Neural progenitor cell (in vitro differentiated cells): Measurements from ENCODE around the gene SRGAP2C. TPM values are rescaled to one million over a fixed set of nuclear protein-coding genes. Genes with fewer than 3 reads are reported as not detected.
"Not testable (repeated sequence)": the region's sequence is repeated elsewhere in the genome, so short reads cannot be mapped to it uniquely, and the experiment has no call there.

Source experiments
- DNase-seq: peaks from one replicate; pipeline ENCODE4 v3.0.0-alpha.2; 2016; ENCODE audit warnings: low spot score
- H2AFZ ChIP-seq: fragments of 200-600 bp; sonication (generic); replicated peaks from 2 replicates; pipeline ENCODE4 v1.6.1; 2016; ENCODE audit warnings: antibody characterized with exemption
- H3F3A ChIP-seq: fragments of 200-600 bp; sonication (generic); 2 replicates; pipeline ENCODE4 v1.6.1; 2016; ENCODE audit warnings: antibody characterized with exemption, low read depth
- H3K27ac ChIP-seq: fragments of 200-600 bp; sonication (generic); 2 replicates; pipeline ENCODE4 v1.5.1; 2016; ENCODE audit warnings: mild to moderate bottlenecking
- H3K27me3 ChIP-seq: fragments of 200-600 bp; sonication (generic); 2 replicates; pipeline ENCODE4 v1.6.1; 2016; ENCODE audit warnings: mild to moderate bottlenecking, moderate library complexity
- H3K36me3 ChIP-seq: fragments of 200-600 bp; sonication (generic); 2 replicates; pipeline ENCODE4 v1.5.1; 2016
- H3K4me1 ChIP-seq: fragments of 200-600 bp; sonication (generic); 2 replicates; pipeline ENCODE4 v1.6.1; 2016; ENCODE audit warnings: mixed run types
- H3K4me2 ChIP-seq: fragments of 200-600 bp; sonication (generic); 2 replicates; pipeline ENCODE4 v1.6.1; 2016
- H3K4me3 ChIP-seq: fragments of 200-600 bp; sonication (generic); 2 replicates; pipeline ENCODE4 v1.5.1; 2016
- H3K79me2 ChIP-seq: fragments of 200-600 bp; sonication (generic); 2 replicates; pipeline ENCODE4 v1.6.1; 2016; ENCODE audit warnings: low read depth
- H3K9ac ChIP-seq: fragments of 200-600 bp; sonication (generic); 2 replicates; pipeline ENCODE4 v1.6.1; 2016
- H3K9me3 ChIP-seq: fragments of 200-600 bp; sonication (generic); 2 replicates; pipeline ENCODE4 v1.5.1; 2016; ENCODE audit warnings: low read depth
- H4K20me1 ChIP-seq: fragments of 200-600 bp; sonication (generic); 2 replicates; pipeline ENCODE4 v1.6.1; 2016; ENCODE audit warnings: low read depth
- H3K27ac Mint-ChIP-seq: 3 replicates; pipeline ENCODE4 v1.8.0; 2021; ENCODE audit warnings: mixed read lengths
- H3K27me3 Mint-ChIP-seq: 2 replicates; pipeline ENCODE4 v1.8.0; 2022; ENCODE audit warnings: low read depth, mild to moderate bottlenecking, inconsistent platforms, moderate library complexity, mixed read lengths; ENCODE audit not compliant: insufficient read depth
- H3K36me3 Mint-ChIP-seq: 3 replicates; pipeline ENCODE4 v1.8.0; 2021; ENCODE audit warnings: mixed read lengths
- H3K4me1 Mint-ChIP-seq: 3 replicates; pipeline ENCODE4 v1.8.0; 2021; ENCODE audit warnings: mixed read lengths
- H3K4me3 Mint-ChIP-seq: 3 replicates; pipeline ENCODE4 v1.8.0; 2021; ENCODE audit warnings: mild to moderate bottlenecking, moderate library complexity, mixed read lengths
- H3K9me3 Mint-ChIP-seq: 3 replicates; pipeline ENCODE4 v1.8.0; 2020; ENCODE audit warnings: mixed read lengths
- total RNA-seq: library from RNA; depleted of rRNA; stranded (reverse); fragments of >200 nt; gene quantifications from 2 replicates; pipeline ENCODE4 v1.2.3, GENCODE V29; 2015; ENCODE audit warnings: low replicate concordance

SRGAP2C gene
- 20.4 and 26.8 TPM in 2 replicates for total RNA-seq

GRCh38 chr1:121184290-121185127 is at the start of gene SRGAP2C, which contains the start of gene FAM72B:
Gene SRGAP2C (plus strand): TSS chr1:121184975. CDS start chr1:121187447, 2,472 bp downstream.
Gene FAM72B (minus strand): TSS chr1:121184340. CDS start chr1:121183489, 851 bp downstream.
- peak within 1 kb of the TSS; percentile 63 for H3K4me3 ChIP-seq
- H3K27me3 Mint-ChIP-seq, H2AFZ ChIP-seq, H3K9ac ChIP-seq, H3K4me1 Mint-ChIP-seq, H4K20me1 ChIP-seq, H3K9me3 Mint-ChIP-seq, H3K79me2 ChIP-seq, H3K27me3 ChIP-seq, H3K4me1 ChIP-seq, H3K36me3 ChIP-seq, H3K9me3 ChIP-seq, H3F3A ChIP-seq, H3K36me3 Mint-ChIP-seq: not testable (repeated sequence)
- DNase-seq, result peak; percentile 99
- peak within 1 kb of the TSS; percentile 93 for H3K4me3 Mint-ChIP-seq
- peak within 1 kb of the TSS; percentile 82 for H3K27ac Mint-ChIP-seq
- peak within 1 kb of the TSS; percentile 80 for H3K4me2 ChIP-seq
- H3K27ac ChIP-seq, result peak within 1 kb of the TSS; percentile 74

- H3K4me3 Mint-ChIP-seq, result not testable (repeated sequence)
Observed at GRCh38 chr1:121140393-121140792, 44.4 kb upstream of the SRGAP2C start.

GRCh38 chr1:121148489-121149190 is 36.1 kb upstream of the SRGAP2C start:
- H3K27me3 Mint-ChIP-seq, H3K4me3 ChIP-seq, H3K36me3 Mint-ChIP-seq, H3K9ac ChIP-seq, H3K9me3 Mint-ChIP-seq, H3K27ac ChIP-seq, H3K4me1 Mint-ChIP-seq, H4K20me1 ChIP-seq, H3K4me2 ChIP-seq, H3F3A ChIP-seq, H2AFZ ChIP-seq, DNase-seq, H3K79me2 ChIP-seq, H3K27ac Mint-ChIP-seq, H3K27me3 ChIP-seq, H3K4me1 ChIP-seq, H3K4me3 Mint-ChIP-seq, H3K9me3 ChIP-seq, H3K36me3 ChIP-seq: not testable (repeated sequence)

More at GRCh38 chr1:121140393-121140792, 44.4 kb upstream of the SRGAP2C start:
- H3K9me3 Mint-ChIP-seq, H3K27ac ChIP-seq, H3K79me2 ChIP-seq, H3K9me3 ChIP-seq, H4K20me1 ChIP-seq, H3K4me2 ChIP-seq, DNase-seq, H3K27ac Mint-ChIP-seq, H3K4me1 ChIP-seq, H3K27me3 ChIP-seq, H3K9ac ChIP-seq, H3K4me3 ChIP-seq, H2AFZ ChIP-seq, H3K4me1 Mint-ChIP-seq, H3F3A ChIP-seq, H3K36me3 ChIP-seq, H3K36me3 Mint-ChIP-seq, H3K27me3 Mint-ChIP-seq: not testable (repeated sequence)

- H3K36me3 Mint-ChIP-seq, result not testable (repeated sequence)
Observed at GRCh38 chr1:121151294-121151693, 33.5 kb upstream of the SRGAP2C start.

GRCh38 chr1:121152788-121153187 is 32.0 kb upstream of the SRGAP2C start:
- not testable (repeated sequence) for H3K36me3 ChIP-seq, H3K27me3 ChIP-seq, H3K27me3 Mint-ChIP-seq, H2AFZ ChIP-seq, H3K4me3 ChIP-seq, DNase-seq, H3K4me1 Mint-ChIP-seq, H3K9me3 Mint-ChIP-seq, H3F3A ChIP-seq, H3K79me2 ChIP-seq, H3K9ac ChIP-seq, H3K27ac Mint-ChIP-seq, H3K4me1 ChIP-seq, H3K4me2 ChIP-seq, H3K36me3 Mint-ChIP-seq, H3K9me3 ChIP-seq, H3K4me3 Mint-ChIP-seq, H4K20me1 ChIP-seq, H3K27ac ChIP-seq

More at GRCh38 chr1:121151294-121151693, 33.5 kb upstream of the SRGAP2C start:
- H3K27me3 ChIP-seq, H3K27me3 Mint-ChIP-seq, H4K20me1 ChIP-seq, H3K4me1 Mint-ChIP-seq, H3K4me2 ChIP-seq, H3K4me1 ChIP-seq, DNase-seq, H3K9me3 Mint-ChIP-seq, H3K4me3 ChIP-seq, H3K27ac Mint-ChIP-seq, H2AFZ ChIP-seq, H3K79me2 ChIP-seq, H3F3A ChIP-seq, H3K4me3 Mint-ChIP-seq, H3K9ac ChIP-seq, H3K27ac ChIP-seq, H3K36me3 ChIP-seq, H3K9me3 ChIP-seq: not testable (repeated sequence)

GRCh38 chr1:121154811-121155210 is 30.0 kb upstream of the SRGAP2C start:
- not testable (repeated sequence) for H3K4me3 Mint-ChIP-seq, H3K27me3 Mint-ChIP-seq, H3K9ac ChIP-seq, H3K27me3 ChIP-seq, H3F3A ChIP-seq, H3K27ac ChIP-seq, H3K4me1 Mint-ChIP-seq, H3K36me3 ChIP-seq, H2AFZ ChIP-seq, H4K20me1 ChIP-seq, H3K27ac Mint-ChIP-seq, H3K36me3 Mint-ChIP-seq, H3K9me3 Mint-ChIP-seq, H3K4me1 ChIP-seq, H3K4me3 ChIP-seq, DNase-seq, H3K79me2 ChIP-seq, H3K9me3 ChIP-seq, H3K4me2 ChIP-seq
